HG03280 (cell line): Measurements from ENCODE around the gene CLIC6.
"Not testable (repeated sequence)": the region's sequence is repeated elsewhere in the genome, so short reads cannot be mapped to it uniquely, and the experiment has no call there.

ENCODE experiments used
- ATAC-seq: cut with Tn5 transposase; IDR thresholded peaks from one replicate; pipeline ENCODE4 v1.9.1; 2021; ENCODE audit warnings: mild to moderate bottlenecking, moderate library complexity; ENCODE audit not compliant: unreplicated experiment

CLIC6 gene

GRCh38 chr21:34691390-34692032 lies 22.7 kb downstream of the CLIC6 start:
- no peak for ATAC-seq

DNA sequence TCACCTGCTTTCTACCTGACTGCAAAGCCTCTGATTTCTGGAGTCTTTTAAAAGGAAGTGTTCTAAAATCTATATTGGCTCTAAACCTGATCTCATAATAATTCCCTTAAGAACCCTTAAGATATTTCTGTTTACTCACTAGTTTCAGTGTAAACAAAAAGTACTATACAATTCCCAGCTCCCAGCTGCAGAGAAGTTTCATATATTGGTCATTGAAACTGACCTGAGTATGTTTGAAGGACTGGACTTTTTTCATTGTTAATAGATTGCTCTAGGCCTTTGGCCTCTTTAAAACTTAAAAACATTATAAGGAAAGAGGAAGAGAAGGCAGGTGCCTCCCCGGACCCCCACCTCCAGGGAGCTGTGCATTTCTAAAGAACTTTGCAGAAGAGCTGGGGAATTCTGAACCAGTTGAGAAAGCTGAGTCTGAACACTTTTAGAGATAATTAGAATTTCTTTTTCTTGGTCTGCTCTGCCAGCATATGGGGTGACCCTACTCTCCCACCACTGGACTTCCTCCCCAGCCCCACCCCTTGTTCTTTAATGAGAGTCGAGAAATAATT lies 23.7 kb downstream of the CLIC6 start:
- ATAC-seq: no peak

- no peak for ATAC-seq
Measured at GRCh38 chr21:34693192-34693810, 24.5 kb downstream of the CLIC6 start.

GRCh38 chr21:34695434-34695833 lies 26.6 kb downstream of the CLIC6 start:
- ATAC-seq: no peak

GRCh38 chr21:34696121-34696520 lies 27.3 kb downstream of the CLIC6 start:
- ATAC-seq: no peak

DNA sequence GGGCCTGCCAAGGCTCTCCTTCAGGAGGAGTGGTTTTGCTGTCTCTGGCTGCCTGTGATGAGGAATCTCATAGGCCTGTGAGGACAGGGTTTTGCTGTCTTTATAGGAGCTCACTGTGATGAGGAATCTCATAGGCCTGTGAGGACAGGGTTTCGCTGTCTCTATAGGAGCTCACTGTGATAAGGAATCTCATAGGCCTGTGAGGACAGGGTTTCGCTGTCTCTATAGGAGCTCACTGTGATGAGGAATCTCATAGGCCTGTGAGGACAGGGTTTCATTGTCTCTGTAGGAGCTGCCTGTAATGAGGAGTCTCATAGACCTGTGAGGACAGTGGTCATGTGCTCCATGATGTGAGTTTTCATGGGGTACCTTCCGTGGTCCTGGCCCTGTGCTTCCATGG lies 29.0 kb downstream of the CLIC6 start:
- ATAC-seq: no peak

DNA sequence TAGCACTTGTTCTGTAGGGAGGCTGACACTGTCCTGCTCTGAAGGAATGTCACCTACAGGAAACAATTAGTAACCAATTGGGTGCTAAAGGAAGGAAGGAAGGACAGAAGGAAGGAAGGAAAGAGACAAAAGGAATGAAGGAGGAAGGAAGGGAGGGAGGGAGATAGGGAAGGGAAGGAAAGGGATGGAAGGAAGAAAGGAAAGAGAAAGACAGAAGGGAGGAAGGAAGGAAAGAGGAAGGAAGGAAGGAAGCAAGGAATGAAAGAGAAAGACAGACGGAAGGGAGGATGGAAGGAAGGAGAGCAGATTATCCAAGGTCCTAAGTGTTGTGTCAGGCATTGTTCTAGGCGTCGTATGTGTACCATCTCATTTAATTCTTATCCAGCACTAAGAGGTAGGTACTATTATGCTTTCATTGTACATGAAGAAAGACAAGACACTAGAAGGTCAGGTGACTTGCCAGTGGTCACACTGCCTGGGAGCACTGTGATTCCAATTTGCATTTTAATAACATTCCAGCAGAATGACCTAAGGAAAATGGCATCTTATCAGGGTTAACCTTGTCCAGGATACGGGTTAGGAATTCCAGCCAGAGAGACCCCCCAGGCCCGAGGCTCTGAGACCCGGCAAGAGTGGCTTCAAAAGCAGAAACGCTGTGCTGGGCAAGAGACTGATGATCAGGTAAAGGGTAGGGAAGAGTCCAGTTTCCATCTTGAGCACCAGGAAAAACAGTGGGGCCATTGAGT lies 29.6 kb downstream of the CLIC6 start:
- no peak for ATAC-seq

- ATAC-seq: no peak
Measured at GRCh38 chr21:34700605-34701004, 31.8 kb downstream of the CLIC6 start.

DNA sequence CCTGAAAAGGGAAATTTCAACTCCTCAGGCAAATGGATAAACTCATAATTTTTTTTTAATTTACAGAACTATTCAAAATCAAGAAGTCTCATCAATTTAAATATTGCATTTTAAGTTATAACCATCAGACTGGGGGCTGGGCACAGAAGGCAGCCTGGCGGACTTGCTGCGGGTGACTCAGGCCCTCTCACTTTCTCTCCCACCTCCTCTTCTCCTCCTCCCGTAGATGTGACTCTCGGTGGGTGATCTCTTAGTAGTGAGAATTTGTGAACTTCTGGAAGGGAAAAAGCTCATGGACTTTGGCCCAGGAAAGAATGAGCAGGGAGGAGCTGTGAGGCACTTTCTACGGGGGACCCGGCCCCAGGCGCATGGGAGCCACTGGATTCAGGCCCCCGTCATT lies 32.9 kb downstream of the CLIC6 start:
- no peak for ATAC-seq

- no peak for ATAC-seq
Measured at GRCh38 chr21:34702341-34703170, 33.8 kb downstream of the CLIC6 start.

DNA sequence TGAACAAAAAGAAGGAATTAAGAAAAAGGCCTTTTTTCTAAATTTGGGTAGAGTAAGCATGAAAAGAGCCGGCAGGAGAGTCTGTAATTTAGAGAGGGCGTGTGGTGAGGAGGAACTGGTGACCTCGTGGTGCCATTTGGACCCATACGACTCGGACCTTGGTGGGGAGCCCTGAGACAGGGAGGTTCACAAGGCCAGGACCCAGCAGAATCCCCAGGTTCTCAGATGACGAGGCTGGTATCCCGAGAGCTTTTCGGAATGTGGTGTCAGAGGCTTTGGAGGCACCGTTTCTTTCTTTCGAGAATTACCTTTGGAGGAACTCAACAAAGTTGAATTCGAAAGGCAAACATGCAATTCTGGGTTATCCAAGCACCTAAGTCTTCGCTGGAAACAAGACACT lies 34.8 kb downstream of the CLIC6 start:
- no peak for ATAC-seq

GRCh38 chr21:34704119-34704518 lies 35.3 kb downstream of the CLIC6 start:
- ATAC-seq: no peak

DNA sequence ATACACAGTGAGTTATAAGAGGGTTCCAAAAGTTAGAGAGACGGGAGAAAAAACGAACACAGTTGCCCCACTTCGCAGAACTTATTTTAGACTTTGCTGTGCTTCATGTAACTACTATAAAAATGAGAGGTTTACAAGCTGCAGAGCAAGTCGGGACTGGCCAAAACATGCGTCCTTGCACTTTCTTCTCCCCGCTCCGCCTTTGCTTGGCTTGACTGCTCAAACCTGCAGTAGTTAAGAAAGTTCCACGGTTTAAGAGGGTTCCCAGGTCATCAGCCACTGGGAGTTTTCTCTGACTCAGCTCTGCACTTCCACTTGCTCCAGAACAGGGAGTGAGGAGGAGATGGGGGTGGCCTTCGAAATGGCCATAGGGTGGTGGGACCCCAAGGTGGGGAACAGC lies 36.2 kb downstream of the CLIC6 start:
- no peak for ATAC-seq

GRCh38 chr21:34706337-34706736 lies 37.5 kb downstream of the CLIC6 start:
- ATAC-seq: no peak

- ATAC-seq: peak; percentile 90
Measured at GRCh38 chr21:34707876-34708325, 39.1 kb downstream of the CLIC6 start.

- no peak for ATAC-seq
Measured at GRCh38 chr21:34713621-34714020, 44.8 kb downstream of the CLIC6 start.

- ATAC-seq: no peak
Measured at GRCh38 chr21:34715518-34715917, 46.7 kb downstream of the CLIC6 start.

- no peak for ATAC-seq
Measured at GRCh38 chr21:34715985-34716596, 47.3 kb downstream of the CLIC6 start.

DNA sequence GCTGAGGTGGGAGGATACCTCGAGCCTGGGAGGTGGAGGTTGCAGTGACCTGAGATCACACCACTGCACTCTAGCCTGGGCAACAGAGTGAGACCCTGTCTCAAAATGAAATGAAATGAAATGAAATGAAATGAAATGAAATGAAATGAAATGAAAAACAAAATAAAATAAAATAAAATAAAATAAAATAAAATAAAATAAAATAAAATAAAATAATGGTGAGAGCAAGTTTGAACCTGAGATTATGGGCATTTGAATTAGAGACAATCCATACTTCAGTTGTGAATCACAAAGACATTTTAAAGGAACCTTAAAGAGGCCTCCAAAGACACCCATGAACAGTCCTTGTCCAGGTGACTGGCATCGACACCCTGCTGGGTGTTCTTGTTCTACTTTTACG lies 49.7 kb downstream of the CLIC6 start:
- not testable (repeated sequence) for ATAC-seq

- ATAC-seq: no peak
Measured at GRCh38 chr21:34722684-34723300, 54.0 kb downstream of the CLIC6 start.
